Suppressor macrophage (primary cell): ENCODE measurements around the gene TPH2.

Experiments used
- DNase-seq, 4 experiments: peaks; one replicate each; pipeline ENCODE4 v3.0.0-alpha.2; 2020 to 2022

Gene TPH2

GRCh38 chr12:72035625-72036024, 97.0 kb downstream of the TPH2 start:
- no peak for DNase-seq

- DNase-seq, result no peak
These were observed 97.7 kb downstream of the TPH2 start for GRCh38 chr12:72036393-72036792.

GRCh38 chr12:72037006-72037795, 98.6 kb downstream of the TPH2 start:
- DNase-seq, result no peak

- DNase-seq, result no peak
These were observed 103.2 kb downstream of the TPH2 start for GRCh38 chr12:72041811-72042210.

GRCh38 chr12:72053604-72054003, 115.0 kb downstream of the TPH2 start:
- DNase-seq, result no peak

- DNase-seq, result no peak
These were observed 115.9 kb downstream of the TPH2 start for GRCh38 chr12:72054511-72054910.

GRCh38 chr12:72057330-72057914, 118.8 kb downstream of the TPH2 start:
- DNase-seq, result no peak

GRCh38 chr12:72063073-72063472, 124.4 kb downstream of the TPH2 start:
- DNase-seq, result no peak

- DNase-seq, result no peak
These were observed 132.4 kb downstream of the TPH2 start for GRCh38 chr12:72071030-72071429.

GRCh38 chr12:72072592-72073212, 134.1 kb downstream of the TPH2 start:
- DNase-seq, result no peak

- DNase-seq, result no peak
These were observed 135.4 kb downstream of the TPH2 start for GRCh38 chr12:72074065-72074464.

- no peak for DNase-seq
These were observed 136.3 kb downstream of the TPH2 start for GRCh38 chr12:72074956-72075355.

GRCh38 chr12:72075401-72075800, 136.8 kb downstream of the TPH2 start:
- no peak for DNase-seq

- DNase-seq, result no peak
These were observed 137.4 kb downstream of the TPH2 start for GRCh38 chr12:72075891-72076557.

- no peak for DNase-seq
These were observed 137.9 kb downstream of the TPH2 start for GRCh38 chr12:72076558-72076915.

- no peak for DNase-seq
These were observed 138.6 kb downstream of the TPH2 start for GRCh38 chr12:72077111-72077820.

- DNase-seq, result no peak
These were observed 143.1 kb downstream of the TPH2 start for GRCh38 chr12:72081777-72082176.
